HG03196 (cell line): ENCODE results near the gene COL11A1.
"Not testable (repeated sequence)": the region's sequence is repeated elsewhere in the genome, so short reads cannot be mapped to it uniquely, and the experiment has no call there.

ENCODE experiments used
- ATAC-seq: cut with Tn5 transposase; IDR thresholded peaks from one replicate; pipeline ENCODE4 v1.9.1; 2021; ENCODE audit not compliant: unreplicated experiment

COL11A1 gene

GRCh38 chr1:102838016-102838415, 270.3 kb downstream of the COL11A1 start:
- ATAC-seq: no peak

- no peak for ATAC-seq
Measured at GRCh38 chr1:102837551-102837950, 270.8 kb downstream of the COL11A1 start.

- ATAC-seq: no peak
Measured at GRCh38 chr1:102836991-102837390, 271.3 kb downstream of the COL11A1 start.

GRCh38 chr1:102834688-102835320, 273.5 kb downstream of the COL11A1 start:
- no peak for ATAC-seq

GRCh38 chr1:102833151-102833550, 275.2 kb downstream of the COL11A1 start:
- ATAC-seq: no peak

- not testable (repeated sequence) for ATAC-seq
Measured at GRCh38 chr1:102826706-102827105, 281.6 kb downstream of the COL11A1 start.
